CD14-positive monocyte (primary cell): ENCODE measurements around the gene IGF1R. TPM values are rescaled to one million over a fixed set of nuclear protein-coding genes. Genes with fewer than 3 reads are reported as not detected.

Experiments used
- DNase-seq, 3 donors: peaks; one replicate each; pipeline ENCODE4 v3.0.0-alpha.2; 2011 to 2022
- H2AFZ ChIP-seq: 2 replicates; pipeline ENCODE4 v1.6.0; 2012; ENCODE audit warnings: mild to moderate bottlenecking, low read depth, low read length, inconsistent platforms; ENCODE audit not compliant: insufficient read depth, poor library complexity, severe bottlenecking
- H3K27ac ChIP-seq, 2 donors: 1 replicate in 1 of 2; 2 replicates in 1 of 2; pipeline ENCODE4 v1.5.1; 2012 to 2013; ENCODE audit warnings: low read length in 2 of 2, control low read depth in 1 of 2, inconsistent platforms in 1 of 2, low read depth in 1 of 2, mild to moderate bottlenecking in 1 of 2
- H3K27me3 ChIP-seq, 2 donors: one replicate each; pipeline versions ENCODE4 v1.6.0 to v1.6.1; 2011 to 2013; ENCODE audit warnings: low read length in 2 of 2; ENCODE audit not compliant: control insufficient read depth in 2 of 2, insufficient read depth in 2 of 2
- H3K36me3 ChIP-seq, 2 donors: replicated peaks in 1 of 2; 1 replicate in 1 of 2; 2 replicates in 1 of 2; pipeline versions ENCODE4 v1.5.1 to v1.6.1; 2012 to 2013; ENCODE audit warnings: low read length in 2 of 2, control low read depth in 1 of 2, inconsistent platforms in 1 of 2, mild to moderate bottlenecking in 1 of 2; ENCODE audit not compliant: insufficient read depth in 2 of 2, control insufficient read depth in 1 of 2
- H3K4me1 ChIP-seq, 2 donors: 1 replicate in 1 of 2; 2 replicates in 1 of 2; pipeline versions ENCODE4 v1.5.1 to v1.6.1; 2012 to 2013; ENCODE audit warnings: low read length in 2 of 2, control low read depth in 1 of 2, inconsistent platforms in 1 of 2, mild to moderate bottlenecking in 1 of 2, moderate library complexity in 1 of 2; ENCODE audit not compliant: insufficient read depth in 2 of 2, control insufficient read depth in 1 of 2
- H3K4me2 ChIP-seq: replicated peaks from 2 replicates; pipeline ENCODE3; 2012; ENCODE audit warnings: low read length, moderate library complexity, mild to moderate bottlenecking; ENCODE audit not compliant: poor library complexity, severe bottlenecking; ENCODE audit errors: extremely low read depth
- H3K4me3 ChIP-seq, 3 experiments: fragments of 200-600 bp in 1 of 3; sonication (generic) in 1 of 3; replicated peaks in 1 of 3; 1 replicate in 2 of 3; 2 replicates in 1 of 3; pipeline ENCODE4 v1.5.1; 2011 to 2013; ENCODE audit warnings: low read length in 3 of 3, mild to moderate bottlenecking in 3 of 3, control low read depth in 2 of 3, low read depth in 2 of 3, inconsistent platforms in 1 of 3, moderate library complexity in 1 of 3
- H3K79me2 ChIP-seq: 2 replicates; pipeline ENCODE4 v1.6.0; 2012; ENCODE audit warnings: mild to moderate bottlenecking, control low read depth, inconsistent platforms, low read length, moderate library complexity; ENCODE audit not compliant: insufficient read depth
- H3K9ac ChIP-seq: 2 replicates; pipeline ENCODE4 v1.6.0; 2017; ENCODE audit warnings: low read length, mild to moderate bottlenecking; ENCODE audit not compliant: insufficient read depth, poor library complexity, severe bottlenecking
- H3K9me3 ChIP-seq, 2 donors: replicated peaks in 1 of 2; 1 replicate in 1 of 2; 2 replicates in 1 of 2; pipeline versions ENCODE4 v1.5.1 to v1.6.1; 2012 to 2013; ENCODE audit warnings: low read length in 2 of 2, control low read depth in 1 of 2; ENCODE audit not compliant: control insufficient read depth in 1 of 2, insufficient read depth in 1 of 2
- H4K20me1 ChIP-seq: 2 replicates; pipeline ENCODE4 v1.6.0; 2012; ENCODE audit warnings: mild to moderate bottlenecking, low read length, control low read depth, moderate library complexity; ENCODE audit not compliant: insufficient read depth
- H3K27ac Mint-ChIP-seq, 7 donors: one replicate each; pipeline ENCODE4 v1.8.0; 2020; ENCODE audit warnings: mild to moderate bottlenecking in 7 of 7, mixed read lengths in 7 of 7, moderate library complexity in 6 of 7, inconsistent platforms in 2 of 7
- H3K27me3 Mint-ChIP-seq, 3 donors: one replicate each; pipeline ENCODE4 v1.8.0; 2021 to 2022; ENCODE audit warnings: low read depth in 3 of 3, mild to moderate bottlenecking in 3 of 3, mixed read lengths in 3 of 3, moderate library complexity in 3 of 3, inconsistent platforms in 1 of 3
- H3K36me3 Mint-ChIP-seq, 2 donors: one replicate each; pipeline ENCODE4 v1.8.0; 2020; ENCODE audit warnings: mixed read lengths in 2 of 2, inconsistent platforms in 1 of 2, mild to moderate bottlenecking in 1 of 2
- H3K4me1 Mint-ChIP-seq: one replicate; pipeline ENCODE4 v1.8.0; 2020; ENCODE audit warnings: mild to moderate bottlenecking, mixed read lengths
- H3K4me3 Mint-ChIP-seq, 2 donors: one replicate each; pipeline ENCODE4 v1.8.0; 2020; ENCODE audit warnings: mild to moderate bottlenecking in 2 of 2, mixed read lengths in 2 of 2, moderate library complexity in 1 of 2
- H3K9me3 Mint-ChIP-seq, 7 donors: one replicate each; pipeline ENCODE4 v1.8.0; 2020 to 2022; ENCODE audit warnings: mixed read lengths in 7 of 7, mild to moderate bottlenecking in 6 of 7, moderate library complexity in 6 of 7, inconsistent platforms in 2 of 7
- CTCF ChIP-seq: fragments of 200-600 bp; IDR thresholded peaks from one replicate; pipeline ENCODE4 v1.8.0; 2022; ENCODE audit warnings: antibody characterized with exemption, mild to moderate bottlenecking
- WGBS: methylation state at CpG from one replicate; pipeline ENCODE4 v1.1.5; 2013; ENCODE audit warnings: missing lambda C conversion rate; ENCODE audit not compliant: insufficient coverage; 5-methylcytosine and 5-hydroxymethylcytosine counted together
- intact Hi-C, 2 donors: fragments of 100-400 bp; cut with micrococcal nuclease; formaldehyde crosslinking; loops; one replicate each; pipeline versions ENCODE4 v1.15.0 to v1.15.1; 2023
- polyA plus RNA-seq, 3 donors: library from polyadenylated mRNA; depleted of rRNA in 1 of 3; unstranded in 2 of 3; stranded (reverse) in 1 of 3; fragments of 300-500 nt in 2 of 3; fragments of >200 nt in 1 of 3; fragmentation: Illumina TruSeq in 2 of 3; gene quantifications; 1 replicate in 2 of 3; 2 replicates in 1 of 3; pipeline ENCODE4 v1.2.3, GENCODE V29; 2012 to 2021

The IGF1R gene
- polyA plus RNA-seq, 3 donors = 0.35 to 4.9 (median 0.67) TPM

- Histone ChIP-seq H3K4me3 (no peak overlapping the region), H3K79me2 (peaks cover 78% of the 10 kb centered on the region), H3K9me3 (no peaks in the 10 kb centered on the region), H3K27ac (no peak overlapping the region), H4K20me1 (peaks cover 71% of the 10 kb centered on the region), H3K4me1 (no peaks in the 10 kb centered on the region), H2AFZ (no peak overlapping the region), H3K4me2 (no peak overlapping the region), H3K9ac (no peak overlapping the region), H3K36me3 (no peaks in the 10 kb centered on the region), H3K27me3 (no peaks in the 10 kb centered on the region)
- no peak overlapping the region for H3K27ac Mint-ChIP-seq
- 29% methylated on average over 1 of the region's 4 CpGs for WGBS
- no peaks in the 10 kb centered on the region for H3K36me3 Mint-ChIP-seq
- peaks cover 1% of the 10 kb centered on the region for H3K4me1 Mint-ChIP-seq
- no peaks in the 10 kb centered on the region for H3K9me3 Mint-ChIP-seq
- intact Hi-C loops = no loop called here
- no peak for DNase-seq
- peaks cover 0 to 2% (median 1%) of the 10 kb centered on the region in 3 donors for H3K27me3 Mint-ChIP-seq
- TF ChIP-seq CTCF = no peak
- no peak overlapping the region for H3K4me3 Mint-ChIP-seq
These were observed 114.8 kb downstream of the IGF1R start for GRCh38 chr15:98763179-98763578.

GRCh38 chr15:98764291-98764690 lies 116.0 kb downstream of the IGF1R start:
- Histone ChIP-seq H3K27me3 (no peaks in the 10 kb centered on the region), H2AFZ (no peak overlapping the region), H3K9me3 (no peaks in the 10 kb centered on the region), H3K4me2 (no peak overlapping the region), H3K4me3 (no peak overlapping the region), H4K20me1 (peaks cover 66% of the 10 kb centered on the region), H3K79me2 (peaks cover 73% of the 10 kb centered on the region), H3K9ac (no peak overlapping the region), H3K27ac (no peak overlapping the region), H3K36me3 (no peaks in the 10 kb centered on the region), H3K4me1 (no peaks in the 10 kb centered on the region)
- H3K27me3 Mint-ChIP-seq = peaks cover 0 to 2% (median 1%) of the 10 kb centered on the region in 3 donors
- no peak overlapping the region for H3K4me3 Mint-ChIP-seq
- H3K4me1 Mint-ChIP-seq = peaks cover 1% of the 10 kb centered on the region
- no peak for DNase-seq
- H3K27ac Mint-ChIP-seq = no peak overlapping the region
- TF ChIP-seq CTCF = no peak
- H3K9me3 Mint-ChIP-seq = no peaks in the 10 kb centered on the region
- no CpG with 5 or more reads among the region's 2 CpGs for WGBS
- H3K36me3 Mint-ChIP-seq = no peaks in the 10 kb centered on the region
- intact Hi-C loops = no loop called here
